ENCODE data around the gene PRLR.

GRCh38 chr5:35146406-35146805, 83.9 kb downstream of the PRLR start:
- TF ChIP-seq CTCF (IDR thresholded peaks at IDR 0.05; ENCODE audit: low read depth, low read length, poor library complexity, severe bottlenecking) = no peak
- no peak for TF ChIP-seq EZH2phosphoT487 (IDR thresholded peaks at IDR 0.05; ENCODE audit: borderline replicate concordance, low read length)

Data from DOHH2 (cell line).